Adrenal gland (tissue), 5 donors: ENCODE data around the gene SEC23B.

Source experiments
- POLR2A ChIP-seq, 2 donors: fragments of 450-650 bp; IDR thresholded peaks; one replicate each; pipeline ENCODE4 v1.6.1; 2017; ENCODE audit warnings: antibody characterized with exemption in 2 of 2, mild to moderate bottlenecking in 2 of 2, moderate library complexity in 1 of 2
- TF ChIP-seq, protein P1 (sequence below), 6 experiments: fragments of 450-650 bp in 4 of 6; fragments of 200-600 bp in 2 of 6; sonication (generic) in 1 of 6; IDR thresholded peaks; 1 replicate in 5 of 6; 2 replicates in 1 of 6; pipeline versions ENCODE4 v1.5.1 to v1.8.0; 2016 to 2021; ENCODE audit warnings: antibody characterized with exemption in 6 of 6, mild to moderate bottlenecking in 2 of 6, moderate library complexity in 1 of 6
- donor health status: DM: no; HTN: no; CAD: no.

- TF ChIP-seq, protein P1, sequence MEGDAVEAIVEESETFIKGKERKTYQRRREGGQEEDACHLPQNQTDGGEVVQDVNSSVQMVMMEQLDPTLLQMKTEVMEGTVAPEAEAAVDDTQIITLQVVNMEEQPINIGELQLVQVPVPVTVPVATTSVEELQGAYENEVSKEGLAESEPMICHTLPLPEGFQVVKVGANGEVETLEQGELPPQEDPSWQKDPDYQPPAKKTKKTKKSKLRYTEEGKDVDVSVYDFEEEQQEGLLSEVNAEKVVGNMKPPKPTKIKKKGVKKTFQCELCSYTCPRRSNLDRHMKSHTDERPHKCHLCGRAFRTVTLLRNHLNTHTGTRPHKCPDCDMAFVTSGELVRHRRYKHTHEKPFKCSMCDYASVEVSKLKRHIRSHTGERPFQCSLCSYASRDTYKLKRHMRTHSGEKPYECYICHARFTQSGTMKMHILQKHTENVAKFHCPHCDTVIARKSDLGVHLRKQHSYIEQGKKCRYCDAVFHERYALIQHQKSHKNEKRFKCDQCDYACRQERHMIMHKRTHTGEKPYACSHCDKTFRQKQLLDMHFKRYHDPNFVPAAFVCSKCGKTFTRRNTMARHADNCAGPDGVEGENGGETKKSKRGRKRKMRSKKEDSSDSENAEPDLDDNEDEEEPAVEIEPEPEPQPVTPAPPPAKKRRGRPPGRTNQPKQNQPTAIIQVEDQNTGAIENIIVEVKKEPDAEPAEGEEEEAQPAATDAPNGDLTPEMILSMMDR (IDR thresholded peaks at IDR 0.05): no peak
- TF ChIP-seq POLR2A (IDR thresholded peaks at IDR 0.05): no peak
Observed at GRCh38 chr20:18466574-18466893, 41.2 kb upstream of the SEC23B start.
